IMR-90 (cell line): Measurements from ENCODE around the gene POMT2. TPM values are rescaled to one million over a fixed set of nuclear protein-coding genes. Genes with fewer than 3 reads are reported as not detected.

Source experiments
- ATAC-seq: fragments of 200-7000 bp; cut with Tn5 transposase; 2 replicates; pipeline ENCODE4 v1.9.1; 2020; ENCODE audit warnings: low read depth, mild to moderate bottlenecking, moderate library complexity
- BruUV-seq: library from RNA; stranded (reverse); fragments of 400-500 nt; replicated peaks from 2 replicates; lab custom pipeline; 2021; lab: Mats Ljungman, UMichigan
- CTCF ChIA-PET: fragments of 300-600 bp; formaldehyde crosslinking; extraction: SDS; loops from one replicate; lab custom pipeline; 2021; ENCODE audit warnings: antibody characterized with exemption; lab: Yijun Ruan, JAX
- POLR2A ChIA-PET: fragments of 300-600 bp; sonication (Branson Sonifier 250); formaldehyde crosslinking; loops from one replicate; lab custom pipeline; 2022; ENCODE audit warnings: antibody characterized with exemption; ENCODE audit not compliant: unreplicated experiment; lab: Charles Lee
- DNase-seq: peaks from one replicate; pipeline ENCODE4 v3.0.0; 2013
- H2AFZ ChIP-seq: replicated peaks from 2 replicates; pipeline ENCODE3; 2013; ENCODE audit warnings: low read length, mild to moderate bottlenecking; ENCODE audit not compliant: poor library complexity
- H2AK5ac ChIP-seq: 2 replicates; pipeline ENCODE4 v1.6.1; 2013; ENCODE audit warnings: low read depth, low read length, inconsistent platforms
- H2AK9ac ChIP-seq: replicated peaks from 2 replicates; pipeline ENCODE3; 2013; ENCODE audit warnings: mild to moderate bottlenecking, low read depth, low read length, moderate library complexity; ENCODE audit not compliant: poor library complexity
- H2BK120ac ChIP-seq: 2 replicates; pipeline ENCODE4 v1.6.1; 2013; ENCODE audit warnings: low read depth, low read length, inconsistent platforms
- H2BK15ac ChIP-seq: 3 replicates; pipeline ENCODE4 v1.6.1; 2013; ENCODE audit warnings: low read depth, low read length, inconsistent platforms
- H2BK20ac ChIP-seq: 2 replicates; pipeline ENCODE4 v1.6.1; 2013; ENCODE audit warnings: low read depth, mild to moderate bottlenecking, inconsistent platforms, low read length, moderate library complexity
- H2BK5ac ChIP-seq: 2 replicates; pipeline ENCODE4 v1.6.1; 2013; ENCODE audit warnings: mild to moderate bottlenecking, low read depth, low read length, inconsistent platforms; ENCODE audit not compliant: poor library complexity, severe bottlenecking
- H3K14ac ChIP-seq: replicated peaks from 2 replicates; pipeline ENCODE4 v1.6.1; 2013; ENCODE audit warnings: low read depth, low read length, inconsistent platforms
- H3K18ac ChIP-seq: 2 replicates; pipeline ENCODE4 v1.6.1; 2013; ENCODE audit warnings: low read depth, low read length, control low read depth
- H3K23ac ChIP-seq: 2 replicates; pipeline ENCODE4 v1.6.1; 2013; ENCODE audit warnings: low read depth, low read length, inconsistent platforms
- H3K27ac ChIP-seq: 2 replicates; pipeline ENCODE4 v1.5.1; 2013; ENCODE audit warnings: mild to moderate bottlenecking, control low read depth, low read length; ENCODE audit not compliant: insufficient read depth
- H3K27me3 ChIP-seq: 2 replicates; pipeline ENCODE4 v1.6.1; 2013; ENCODE audit warnings: low read length; ENCODE audit not compliant: control insufficient read depth, insufficient read depth
- H3K36me3 ChIP-seq: 2 replicates; pipeline ENCODE4 v1.6.1; 2013; ENCODE audit warnings: low read length, mixed read lengths; ENCODE audit not compliant: control insufficient read depth, insufficient read depth
- H3K4ac ChIP-seq: 2 replicates; pipeline ENCODE4 v1.6.1; 2013; ENCODE audit warnings: low read depth, low read length, inconsistent platforms
- H3K4me1 ChIP-seq: 2 replicates; pipeline ENCODE4 v1.6.1; 2013; ENCODE audit warnings: low read length, mixed read lengths; ENCODE audit not compliant: control insufficient read depth, insufficient read depth
- H3K4me2 ChIP-seq: 2 replicates; pipeline ENCODE4 v1.6.1; 2013; ENCODE audit warnings: low read depth, mild to moderate bottlenecking, control low read depth, low read length, moderate library complexity
- H3K4me3 ChIP-seq: 2 replicates; pipeline ENCODE4 v1.5.1; 2013; ENCODE audit warnings: low read depth, mild to moderate bottlenecking, control low read depth, low read length, moderate library complexity; ENCODE audit not compliant: insufficient read depth
- H3K56ac ChIP-seq: 2 replicates; pipeline ENCODE4 v1.6.1; 2013; ENCODE audit warnings: low read length, inconsistent platforms; ENCODE audit not compliant: insufficient read depth; ENCODE audit errors: extremely low read depth
- H3K79me1 ChIP-seq, 2 experiments: 2 replicates each; pipeline ENCODE4 v1.6.1; 2013; ENCODE audit warnings: low read length in 2 of 2, inconsistent platforms in 1 of 2, low read depth in 1 of 2
- H3K9ac ChIP-seq: 2 replicates; pipeline ENCODE4 v1.6.1; 2013; ENCODE audit warnings: low read depth, low read length, control low read depth
- H3K9me1 ChIP-seq: 2 replicates; pipeline ENCODE4 v1.6.1; 2013; ENCODE audit warnings: low read length, inconsistent platforms; ENCODE audit not compliant: insufficient read depth
- H3K9me3 ChIP-seq: 2 replicates; pipeline ENCODE4 v1.6.1; 2013; ENCODE audit warnings: low read length; ENCODE audit not compliant: control insufficient read depth, insufficient read depth
- H4K20me1 ChIP-seq: 2 replicates; pipeline ENCODE4 v1.6.1; 2013; ENCODE audit warnings: low read length, inconsistent platforms; ENCODE audit not compliant: insufficient read depth
- H4K5ac ChIP-seq: 2 replicates; pipeline ENCODE4 v1.6.1; 2013; ENCODE audit warnings: mild to moderate bottlenecking, low read depth, low read length, control low read depth
- H4K8ac ChIP-seq, 2 experiments: 2 replicates each; pipeline ENCODE4 v1.6.1; 2013; ENCODE audit warnings: low read depth in 2 of 2, low read length in 2 of 2, control low read depth in 1 of 2, inconsistent platforms in 1 of 2
- H4K91ac ChIP-seq: 2 replicates; pipeline ENCODE4 v1.6.1; 2013; ENCODE audit warnings: low read depth, low read length, inconsistent platforms; ENCODE audit not compliant: insufficient read depth
- CHD1 ChIP-seq: IDR thresholded peaks from 2 replicates; pipeline ENCODE4 v1.6.1; 2012; ENCODE audit warnings: low read depth, low read length, improper control_type of control experiment
- MAFK ChIP-seq: IDR thresholded peaks from 2 replicates; pipeline ENCODE4 v1.6.1; 2012; ENCODE audit warnings: low read depth, low read length, improper control_type of control experiment
- MAZ ChIP-seq: IDR thresholded peaks from 2 replicates; pipeline ENCODE4 v1.6.1; 2012; ENCODE audit warnings: low read depth, mild to moderate bottlenecking, low read length, improper control_type of control experiment, moderate library complexity, borderline replicate concordance
- POLR2A ChIP-seq: IDR thresholded peaks from 2 replicates; pipeline ENCODE4 v1.6.1; 2012; ENCODE audit warnings: mild to moderate bottlenecking, low read depth, low read length
- RFX5 ChIP-seq: IDR thresholded peaks from 2 replicates; pipeline ENCODE4 v1.8.0; 2012; ENCODE audit warnings: low read depth, mild to moderate bottlenecking, low read length, moderate library complexity
- WGBS, 2 experiments: methylation state at CpG; one replicate each; pipeline versions ENCODE4 v1.1.5 to v1.1.7; 2013; ENCODE audit warnings: missing lambda C conversion rate in 2 of 2; ENCODE audit not compliant: insufficient read length in 1 of 2; ENCODE audit errors: extremely low coverage in 2 of 2; 5-methylcytosine and 5-hydroxymethylcytosine counted together
- dilution Hi-C: fragments of 300-500 bp; cut with HindIII; formaldehyde crosslinking; loops from one replicate; pipeline ENCODE4 v1.14.3; 2018; ENCODE audit warnings: low sequenced_read_pairs; ENCODE audit not compliant: unreplicated experiment
- in situ Hi-C: fragments of 300-500 bp; cut with MboI; formaldehyde crosslinking; loops from 3 replicates; pipeline ENCODE4 v1.14.3; 2019; ENCODE audit warnings: low sequenced_read_pairs, inconsistent platforms, mixed read lengths
- intact Hi-C: fragments of 100-400 bp; cut with micrococcal nuclease; formaldehyde crosslinking; loops from 2 replicates; pipeline ENCODE4 v1.10.0; 2022
- polyA plus RNA-seq, 3 experiments: library from polyadenylated mRNA; depleted of rRNA; stranded (reverse); fragments of >200 nt; gene quantifications; 2 replicates each; pipeline ENCODE4 v1.2.3, GENCODE V29; 2012; ENCODE audit warnings: low replicate concordance in 1 of 3
- total RNA-seq: library from RNA; depleted of rRNA; stranded (reverse); fragments of >200 nt; gene quantifications from 2 replicates; pipeline ENCODE4 v1.2.3, GENCODE V29; 2012

Gene POMT2
- total and polyA plus RNA-seq, 2 of the 4 experiments (the other 2 are of a cell fraction) = 6.5 to 13.0 TPM

- TF ChIP-seq MAFK = no peak
- no peak for TF ChIP-seq RFX5
- TF ChIP-seq POLR2A = no peak
- TF ChIP-seq CHD1 = no peak
- no peak for TF ChIP-seq MAZ
- no peak overlapping the region for H2BK120ac ChIP-seq
- intact Hi-C loops (no loop called here), dilution Hi-C loops (no loop called here), in situ Hi-C loops (no loop called here)
- ATAC-seq (no peak), DNase-seq (no peak)
- H3K27me3 ChIP-seq = peaks cover 45% of the 10 kb centered on the region
- no peak overlapping the region for H4K91ac ChIP-seq
- no peak overlapping the region for H3K14ac ChIP-seq
- 0 out of 2 replicates have a peak, but pooled peaks cover 3% of the 10 kb centered on the region for H3K9me1 ChIP-seq
- no peaks in the 10 kb centered on the region for H3K36me3 ChIP-seq
- H4K5ac ChIP-seq = no peak overlapping the region
- no peak overlapping the region for H2BK15ac ChIP-seq
- H4K8ac ChIP-seq = no peak overlapping the region
- H3K9me3 ChIP-seq = peaks cover 5% of the 10 kb centered on the region
- POLR2A ChIA-PET = no interaction called here
- no peak overlapping the region for H2BK20ac ChIP-seq
- H3K4me1 ChIP-seq = no peaks in the 10 kb centered on the region
- H3K79me1 ChIP-seq = no peaks in the 10 kb centered on the region
- H3K4ac ChIP-seq = no peak overlapping the region
- H3K27ac ChIP-seq = no peak overlapping the region
- H3K56ac ChIP-seq = no peak overlapping the region
- H3K9ac ChIP-seq = no peak overlapping the region
- CTCF ChIA-PET = no interaction called here
- no peak overlapping the region for H3K23ac ChIP-seq
- no peak overlapping the region for H2AK5ac ChIP-seq
- H3K18ac ChIP-seq = no peak overlapping the region
- H4K20me1 ChIP-seq = no peaks in the 10 kb centered on the region; the same call in 1 of the 2 replicates
- no peak overlapping the region for H3K4me3 ChIP-seq
- H3K4me2 ChIP-seq = no peak overlapping the region
- no TSS peak for BruUV-seq
- no peak overlapping the region for H2AK9ac ChIP-seq
- 45% methylated on average over 5 of the region's 16 CpGs; no CpG with 5 or more reads in 1 of the 2 experiments for WGBS, 2 experiments
- no peak overlapping the region for H2BK5ac ChIP-seq
- no peak overlapping the region for H2AFZ ChIP-seq
Measured at GRCh38 chr14:77264466-77265186, 56.1 kb downstream of the POMT2 start.
